Hepatocyte (in vitro differentiated cells): ENCODE results near the gene PHLDA3. TPM values are rescaled to one million over a fixed set of nuclear protein-coding genes. Genes with fewer than 3 reads are reported as not detected.
"Not testable (repeated sequence)": the region's sequence is repeated elsewhere in the genome, so short reads cannot be mapped to it uniquely, and the experiment has no call there.

ENCODE experiments used
- DNase-seq: peaks from one replicate; pipeline ENCODE4 v3.0.0-alpha.2; 2016; ENCODE audit warnings: low spot score
- H2AFZ ChIP-seq: fragments of 200-600 bp; sonication (generic); 2 replicates; pipeline ENCODE4 v1.6.0; 2016; ENCODE audit warnings: antibody characterized with exemption, mild to moderate bottlenecking
- H3K27ac ChIP-seq: fragments of 200-600 bp; sonication (generic); 2 replicates; pipeline ENCODE4 v1.5.1; 2016; ENCODE audit warnings: mild to moderate bottlenecking
- H3K27me3 ChIP-seq: fragments of 200-600 bp; sonication (generic); 2 replicates; pipeline ENCODE4 v1.6.1; 2016
- H3K36me3 ChIP-seq: fragments of 200-600 bp; sonication (generic); replicated peaks from 2 replicates; pipeline ENCODE4 v1.5.1; 2016; ENCODE audit warnings: low read depth; ENCODE audit not compliant: insufficient read depth
- H3K4me1 ChIP-seq: fragments of 200-600 bp; sonication (generic); 2 replicates; pipeline ENCODE4 v1.5.1; 2016; ENCODE audit warnings: mild to moderate bottlenecking, moderate library complexity; ENCODE audit not compliant: insufficient read depth
- H3K4me2 ChIP-seq: fragments of 200-600 bp; sonication (generic); 2 replicates; pipeline ENCODE4 v1.6.0; 2016
- H3K4me3 ChIP-seq: fragments of 200-600 bp; sonication (generic); 2 replicates; pipeline ENCODE4 v1.5.1; 2016; ENCODE audit warnings: mild to moderate bottlenecking
- H3K79me2 ChIP-seq: fragments of 200-600 bp; sonication (generic); 2 replicates; pipeline ENCODE4 v1.6.0; 2017; ENCODE audit warnings: mild to moderate bottlenecking
- H3K9me2 ChIP-seq: fragments of 200-600 bp; sonication (generic); replicated peaks from 2 replicates; pipeline ENCODE4 v1.6.0; 2017; ENCODE audit warnings: mild to moderate bottlenecking; ENCODE audit not compliant: insufficient read depth
- H3K9me3 ChIP-seq: fragments of 200-600 bp; sonication (generic); 2 replicates; pipeline ENCODE4 v1.5.1; 2016; ENCODE audit warnings: low read depth, mild to moderate bottlenecking
- H4K20me1 ChIP-seq: fragments of 200-600 bp; sonication (generic); 2 replicates; pipeline ENCODE4 v1.6.0; 2016; ENCODE audit warnings: mild to moderate bottlenecking; ENCODE audit not compliant: insufficient read depth, poor library complexity, severe bottlenecking
- EZH2 ChIP-seq: fragments of 200-600 bp; sonication (generic); IDR thresholded peaks from 2 replicates; pipeline ENCODE4 v1.6.1; 2016; ENCODE audit warnings: antibody characterized with exemption, mild to moderate bottlenecking, borderline replicate concordance
- EZH2phosphoT487 ChIP-seq: fragments of 200-600 bp; sonication (generic); IDR thresholded peaks from one replicate; pipeline ENCODE4 v1.6.1; 2018; ENCODE audit warnings: antibody characterized with exemption, mild to moderate bottlenecking, low read depth, moderate library complexity; ENCODE audit not compliant: unreplicated experiment, severe bottlenecking
- WGBS: methylation state at CpG from one replicate; pipeline ENCODE4 v1.1.6; 2016; ENCODE audit warnings: low lambda C conversion rate; ENCODE audit errors: missing lambda C conversion rate; 5-methylcytosine and 5-hydroxymethylcytosine counted together
- polyA plus RNA-seq: library from polyadenylated mRNA; unstranded; fragments of >200 nt; fragmentation: Nextera tagmentation; extraction: Ambion mirVana; gene quantifications from 2 replicates; pipeline ENCODE4 v1.2.1, GENCODE V29; 2016
- total RNA-seq: library from RNA; depleted of rRNA; stranded (reverse); fragments of >200 nt; gene quantifications from 2 replicates; pipeline ENCODE4 v1.2.3, GENCODE V29; 2014
- TF ChIP-seq, protein P1 (sequence below): fragments of 200-600 bp; sonication (generic); IDR thresholded peaks from 2 replicates; pipeline ENCODE4 v1.5.1; 2016; ENCODE audit warnings: antibody characterized with exemption, mild to moderate bottlenecking; ENCODE audit not compliant: poor library complexity

Gene PHLDA3
- total and polyA plus RNA-seq, 2 experiments from 2014 or later = 30.2 to 62.9 TPM

DNA sequence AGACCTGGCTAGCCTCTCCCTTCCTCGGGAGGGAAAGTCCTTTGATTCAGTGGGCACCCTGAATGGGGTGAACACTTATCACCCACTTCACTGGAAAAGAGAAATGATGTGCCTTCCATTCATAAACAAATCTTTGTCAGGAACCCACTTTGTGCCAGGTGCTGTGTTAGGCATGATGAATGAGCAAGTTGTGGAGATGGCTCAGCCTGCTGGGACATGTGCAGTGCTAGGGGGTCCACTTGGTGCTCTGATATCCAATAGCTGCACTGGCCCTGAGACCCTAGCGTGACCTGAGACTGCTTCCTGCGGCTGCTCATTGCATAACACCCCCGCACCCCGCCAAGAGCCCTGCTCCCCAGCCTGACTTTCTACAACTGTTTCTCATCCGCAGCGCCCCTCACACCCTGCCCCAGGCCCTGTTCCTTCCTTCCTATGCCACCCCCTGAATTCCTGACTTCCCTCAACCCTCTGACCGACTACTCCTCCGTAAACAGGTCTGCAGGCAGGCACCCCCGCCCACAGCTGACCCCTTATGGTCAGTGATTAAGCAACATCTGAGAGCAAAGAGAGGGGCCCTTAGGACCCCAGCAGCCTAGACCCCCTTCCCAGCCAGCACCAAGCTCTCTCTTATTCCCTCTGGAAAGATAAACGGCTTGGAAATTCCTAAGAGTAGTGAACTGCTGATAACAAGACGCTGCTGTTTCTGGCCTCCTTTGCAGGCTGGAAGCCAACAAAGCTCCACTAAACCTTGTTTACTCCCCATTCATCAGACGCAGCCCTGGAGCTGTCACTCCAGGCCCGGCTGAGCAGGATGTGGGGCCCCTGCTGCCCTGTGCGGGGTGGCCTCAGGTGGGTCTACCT lies 25.0 kb upstream of the PHLDA3 start:
- H3K9me2 ChIP-seq = no peaks in the 10 kb centered on the region
- peaks cover 31% of the 10 kb centered on the region for H3K4me1 ChIP-seq
- no peaks in the 10 kb centered on the region for H4K20me1 ChIP-seq
- H3K9me3 ChIP-seq = no peaks in the 10 kb centered on the region
- TF ChIP-seq EZH2phosphoT487 = no peak
- TF ChIP-seq, protein P1, sequence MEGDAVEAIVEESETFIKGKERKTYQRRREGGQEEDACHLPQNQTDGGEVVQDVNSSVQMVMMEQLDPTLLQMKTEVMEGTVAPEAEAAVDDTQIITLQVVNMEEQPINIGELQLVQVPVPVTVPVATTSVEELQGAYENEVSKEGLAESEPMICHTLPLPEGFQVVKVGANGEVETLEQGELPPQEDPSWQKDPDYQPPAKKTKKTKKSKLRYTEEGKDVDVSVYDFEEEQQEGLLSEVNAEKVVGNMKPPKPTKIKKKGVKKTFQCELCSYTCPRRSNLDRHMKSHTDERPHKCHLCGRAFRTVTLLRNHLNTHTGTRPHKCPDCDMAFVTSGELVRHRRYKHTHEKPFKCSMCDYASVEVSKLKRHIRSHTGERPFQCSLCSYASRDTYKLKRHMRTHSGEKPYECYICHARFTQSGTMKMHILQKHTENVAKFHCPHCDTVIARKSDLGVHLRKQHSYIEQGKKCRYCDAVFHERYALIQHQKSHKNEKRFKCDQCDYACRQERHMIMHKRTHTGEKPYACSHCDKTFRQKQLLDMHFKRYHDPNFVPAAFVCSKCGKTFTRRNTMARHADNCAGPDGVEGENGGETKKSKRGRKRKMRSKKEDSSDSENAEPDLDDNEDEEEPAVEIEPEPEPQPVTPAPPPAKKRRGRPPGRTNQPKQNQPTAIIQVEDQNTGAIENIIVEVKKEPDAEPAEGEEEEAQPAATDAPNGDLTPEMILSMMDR = no peak
- TF ChIP-seq EZH2 = no peak
- H3K27me3 ChIP-seq = no peaks in the 10 kb centered on the region
- peak; percentile 79 for DNase-seq
- peak overlapping the region; percentile 72 for H3K27ac ChIP-seq
- no peak overlapping the region for H2AFZ ChIP-seq
- H3K79me2 ChIP-seq = no peaks in the 10 kb centered on the region
- 27% methylated on average over 15 of the region's 15 CpGs for WGBS
- H3K4me3 ChIP-seq = no peak overlapping the region
- H3K4me2 ChIP-seq = peak overlapping the region; percentile 55
- H3K36me3 ChIP-seq = no peaks in the 10 kb centered on the region

DNA sequence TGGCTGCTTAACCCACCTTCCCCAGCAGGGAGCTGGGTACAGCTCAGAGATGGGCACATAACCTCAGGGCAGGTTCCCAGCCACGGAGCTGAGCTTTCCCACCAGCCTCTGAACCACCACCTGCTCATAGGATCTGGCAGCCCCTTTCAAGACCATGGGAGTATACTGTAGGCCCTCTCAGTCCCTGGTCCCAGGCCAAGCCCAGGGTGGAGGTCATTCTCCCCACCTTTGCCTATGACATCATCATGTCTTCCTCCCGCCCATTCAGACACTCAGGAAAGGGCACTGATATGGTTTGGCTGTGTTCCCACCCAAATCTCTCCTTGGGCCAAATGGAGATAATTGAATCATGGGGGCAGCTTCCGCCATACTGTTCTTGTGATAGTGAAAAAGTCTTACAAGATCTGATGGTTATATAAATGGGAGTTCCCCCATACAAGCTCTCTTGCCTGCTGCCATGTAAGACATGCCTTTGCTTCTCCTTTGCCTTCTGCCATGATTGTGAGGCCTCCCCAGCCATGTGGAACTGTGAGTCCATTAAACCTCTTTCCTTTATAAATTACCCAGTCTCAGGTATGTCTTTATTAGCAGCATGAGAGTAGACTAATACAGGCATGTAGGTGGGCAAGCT lies 24.2 kb upstream of the PHLDA3 start:
- not testable (repeated sequence) for H3K4me2 ChIP-seq, H4K20me1 ChIP-seq, H3K79me2 ChIP-seq, H3K36me3 ChIP-seq, H3K9me3 ChIP-seq, DNase-seq, H2AFZ ChIP-seq, H3K9me2 ChIP-seq, H3K27me3 ChIP-seq, H3K4me3 ChIP-seq
- peak overlapping the region; percentile 72 for H3K27ac ChIP-seq
- 96% methylated on average over 3 of the region's 3 CpGs for WGBS
- H3K4me1 ChIP-seq = peaks cover 31% of the 10 kb centered on the region

DNA sequence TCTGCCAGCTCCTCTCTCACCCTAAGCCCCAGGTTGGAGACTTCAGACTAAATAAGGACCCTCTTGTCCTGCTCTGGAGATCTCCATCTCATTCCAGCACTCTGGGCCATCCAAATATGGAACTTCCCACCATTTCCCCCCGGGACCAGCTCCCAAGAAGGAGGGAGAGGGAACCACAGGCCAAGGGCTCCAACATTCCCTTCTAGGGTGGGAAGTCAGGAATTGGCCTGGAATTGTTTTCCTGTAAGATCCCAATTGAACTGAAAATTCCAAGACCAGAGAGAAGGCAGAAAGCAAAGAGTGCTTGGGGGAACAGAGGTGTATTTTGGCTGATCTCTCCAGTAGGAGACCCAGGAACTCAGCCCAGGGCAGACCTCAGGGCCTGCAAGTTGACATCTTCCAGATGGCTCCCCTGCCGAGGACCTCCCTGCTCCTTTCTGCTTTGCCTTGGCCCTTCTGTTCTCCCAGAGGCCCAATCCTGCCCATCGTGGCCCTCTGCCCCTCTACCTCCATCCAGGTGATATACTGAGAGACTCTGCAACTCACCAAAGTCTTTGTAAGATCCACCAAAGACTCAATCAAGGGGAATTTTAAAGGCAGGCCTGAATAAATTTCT lies 23.0 kb upstream of the PHLDA3 start:
- DNase-seq = no peak
- Histone ChIP-seq H3K9me2 (no peaks in the 10 kb centered on the region), H3K4me1 (peaks cover 31% of the 10 kb centered on the region), H3K27ac (no peak overlapping the region), H3K27me3 (no peaks in the 10 kb centered on the region), H3K79me2 (no peaks in the 10 kb centered on the region), H3K36me3 (no peaks in the 10 kb centered on the region), H3K4me2 (no peak overlapping the region), H2AFZ (no peak overlapping the region), H4K20me1 (no peaks in the 10 kb centered on the region), H3K9me3 (no peaks in the 10 kb centered on the region), H3K4me3 (no peak overlapping the region)
- TF ChIP-seq EZH2phosphoT487 (no peak), EZH2 (no peak)
- TF ChIP-seq, protein P1 = no peak
- 55% methylated on average over 3 of the region's 3 CpGs for WGBS

DNA sequence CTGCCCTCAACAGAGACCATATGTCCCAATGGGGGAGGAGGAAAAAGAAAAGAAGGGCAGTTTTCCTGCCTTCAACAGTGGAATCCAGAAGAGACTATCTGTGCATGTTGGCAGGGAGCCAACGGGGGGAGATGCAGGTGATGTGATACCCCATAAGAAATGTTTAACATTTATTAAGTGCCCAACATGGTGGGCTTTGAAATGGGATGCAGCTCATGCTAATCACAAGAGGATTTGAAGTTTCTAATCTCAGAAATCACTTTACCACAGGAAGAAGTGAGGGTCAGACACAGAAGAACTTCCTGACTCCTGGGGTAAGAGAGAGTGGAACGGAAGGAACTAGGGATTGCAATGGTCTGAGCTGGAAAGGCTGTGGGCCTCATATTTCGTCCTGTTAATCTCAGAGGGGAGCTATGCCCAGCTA lies 21.7 kb upstream of the PHLDA3 start:
- no peak overlapping the region for H3K27ac ChIP-seq
- no peak overlapping the region for H2AFZ ChIP-seq
- no peaks in the 10 kb centered on the region for H3K79me2 ChIP-seq
- 83% methylated on average over 3 of the region's 3 CpGs for WGBS
- no peak overlapping the region for H3K4me2 ChIP-seq
- H3K4me3 ChIP-seq = no peak overlapping the region
- H3K27me3 ChIP-seq = no peaks in the 10 kb centered on the region
- H3K9me2 ChIP-seq = no peaks in the 10 kb centered on the region
- H4K20me1 ChIP-seq = no peaks in the 10 kb centered on the region
- H3K4me1 ChIP-seq = peaks cover 21% of the 10 kb centered on the region
- no peaks in the 10 kb centered on the region for H3K9me3 ChIP-seq
- H3K36me3 ChIP-seq = no peaks in the 10 kb centered on the region
- TF ChIP-seq EZH2 (no peak), EZH2phosphoT487 (no peak)
- TF ChIP-seq, protein P1 = no peak
- DNase-seq = no peak
